Right renal cortex interstitium (tissue), 3 donors: ENCODE data around the gene RAD9A. TPM values are rescaled to one million over a fixed set of nuclear protein-coding genes. Genes with fewer than 3 reads are reported as not detected.

Experiments
- DNase-seq, 3 donors: peaks; one replicate each; pipeline ENCODE4 v3.0.0-alpha.2; 2013; ENCODE audit warnings: low read depth in 3 of 3, low spot score in 2 of 3
- polyA plus RNA-seq, 3 donors: library from polyadenylated mRNA; unstranded; fragments of 120-200 nt; gene quantifications; one replicate each; pipeline ENCODE4 v1.2.1, GENCODE V29; 2013; ENCODE audit not compliant: insufficient read length in 3 of 3

Gene RAD9A
- polyA plus RNA-seq, 3 donors: 15.4 to 16.4 (median 16.4) TPM

DNA sequence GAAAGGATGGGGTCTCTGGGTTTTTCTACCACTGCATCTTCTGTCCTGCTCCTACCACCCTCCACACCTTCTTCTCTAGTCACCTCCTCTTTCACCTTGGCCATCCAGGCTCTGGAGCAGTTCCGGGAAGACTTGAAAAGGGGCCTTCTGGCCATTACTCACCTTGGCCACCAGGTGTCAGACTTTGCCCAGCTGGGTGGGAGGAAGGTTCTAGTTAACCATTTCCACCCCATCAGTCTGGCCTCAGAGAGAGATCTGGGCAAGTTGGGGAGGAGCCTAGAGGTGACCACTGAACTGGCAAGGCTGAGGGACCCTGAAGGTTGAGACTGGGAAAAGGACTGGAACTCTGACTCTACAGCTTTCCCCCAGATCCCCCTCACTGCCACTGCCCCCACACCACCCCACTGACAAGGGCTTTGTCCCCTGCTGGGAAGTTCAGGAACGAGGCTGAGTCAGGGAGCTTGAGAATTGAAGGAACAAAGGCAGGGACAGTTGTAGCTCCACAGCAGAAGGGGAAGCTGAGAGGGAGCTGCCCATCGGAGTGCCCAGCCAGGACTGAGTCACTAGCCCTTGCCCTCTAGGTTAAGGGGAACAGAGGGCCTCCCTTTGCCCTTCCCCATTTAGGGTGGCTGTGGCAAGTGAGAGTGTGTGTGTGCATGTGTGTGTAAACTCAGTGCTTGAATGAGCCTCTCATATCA, 34.8 kb upstream of the RAD9A start:
- DNase-seq: no peak

DNA sequence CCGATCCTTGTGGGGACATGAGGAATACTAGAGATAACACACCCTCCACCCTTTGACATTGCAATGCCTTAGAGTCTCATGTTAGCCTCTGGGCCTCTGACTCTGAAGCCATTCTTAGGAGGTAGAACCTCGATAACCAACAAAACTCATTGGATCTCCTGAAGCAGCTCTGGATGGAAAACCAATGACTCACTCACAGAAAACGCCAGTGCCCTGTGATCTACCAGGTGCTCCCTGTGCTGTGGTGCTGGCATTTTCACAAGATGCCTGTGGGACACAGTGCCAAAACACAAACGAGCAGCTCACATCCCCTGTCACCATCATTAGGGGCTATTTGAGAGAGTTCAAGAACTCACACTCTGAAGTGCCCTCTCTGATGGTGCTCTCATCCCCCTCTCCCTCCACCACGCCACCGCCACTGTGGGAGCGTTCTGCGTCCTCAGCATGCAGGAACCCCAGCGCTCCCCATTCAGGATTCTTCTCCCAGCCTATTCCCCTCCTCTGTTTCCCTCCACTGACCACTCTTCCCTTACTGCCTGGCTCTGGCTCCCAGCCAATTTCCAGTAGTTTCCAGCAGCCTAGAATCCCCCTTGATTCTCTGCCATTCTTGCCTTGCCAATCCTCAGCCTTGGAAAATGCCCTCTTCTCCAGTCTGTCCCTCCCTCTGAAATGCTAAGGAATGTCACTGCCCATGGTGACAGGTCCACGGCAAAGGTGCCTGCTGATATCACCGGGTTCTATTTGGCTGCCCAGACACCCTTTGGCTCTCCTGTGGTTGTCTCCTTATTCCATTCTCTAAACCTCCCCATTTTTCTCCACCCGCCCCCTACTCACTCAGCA, 33.7 kb upstream of the RAD9A start:
- DNase-seq: no peak

DNA sequence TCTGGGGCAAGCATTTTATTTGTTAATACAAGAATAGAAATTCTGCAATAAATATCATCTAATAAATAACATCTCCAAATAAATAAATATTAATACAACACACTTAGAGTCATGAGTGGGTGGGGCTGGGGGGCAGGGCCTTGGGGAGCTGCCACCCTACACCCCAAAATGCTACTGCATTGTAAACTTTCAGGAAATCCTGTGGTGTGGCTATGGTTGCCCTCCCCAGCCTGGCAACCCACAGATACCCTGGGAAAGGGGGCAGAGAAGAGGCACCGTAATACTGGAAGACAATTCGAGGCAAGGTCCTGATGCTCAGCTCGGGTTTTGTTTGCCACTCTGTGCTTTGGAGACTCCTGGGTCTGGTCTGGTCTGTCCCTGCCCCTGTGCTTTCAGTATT, 27.6 kb upstream of the RAD9A start:
- DNase-seq: no peak

DNA sequence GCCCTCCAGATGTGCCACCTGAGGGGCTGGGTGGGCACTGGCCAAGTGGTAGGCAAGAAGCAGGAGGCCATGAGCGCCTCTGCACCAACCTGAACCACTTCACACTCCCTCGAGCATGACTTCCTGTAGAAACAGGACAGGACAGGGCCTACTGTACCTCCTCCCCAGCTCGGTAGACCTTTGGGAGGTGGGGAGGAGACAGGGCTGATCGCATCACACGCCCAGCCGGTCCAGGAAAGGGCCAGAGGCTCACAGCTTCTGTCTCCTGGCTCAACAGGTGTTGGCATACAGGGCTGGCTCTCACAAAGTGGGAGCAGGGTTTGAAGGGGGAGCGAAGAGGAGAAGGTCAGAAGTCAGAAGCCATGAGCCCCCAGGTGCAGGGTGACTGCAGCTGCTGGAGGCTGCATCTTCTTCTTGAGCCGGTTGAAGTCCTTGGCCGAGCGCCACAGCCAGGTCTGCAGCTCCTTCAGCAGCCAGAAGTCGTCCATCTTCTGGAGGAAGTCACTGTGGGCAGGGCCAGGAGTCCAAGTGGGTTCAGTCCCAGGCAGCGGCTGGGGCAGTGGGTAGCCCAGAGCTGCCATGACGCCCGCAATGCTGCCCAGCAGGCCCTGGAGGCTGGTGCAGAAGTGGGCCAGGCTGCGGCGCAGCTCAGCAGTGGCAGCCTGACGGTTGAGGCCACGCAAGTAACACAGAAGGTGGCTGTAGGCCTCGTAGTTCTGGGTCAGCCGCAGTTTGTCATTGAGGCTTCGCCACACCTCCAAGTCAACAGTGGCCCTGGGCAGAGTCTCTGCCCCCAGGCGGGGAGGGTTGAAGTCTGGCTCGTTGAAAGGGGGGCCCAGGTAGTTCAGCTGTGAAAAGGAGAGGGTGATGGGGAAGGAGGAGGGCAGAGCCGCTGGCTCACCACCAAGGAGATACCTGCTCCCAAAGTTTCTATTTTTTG, 26.7 kb upstream of the RAD9A start:
- DNase-seq: no peak

DNA sequence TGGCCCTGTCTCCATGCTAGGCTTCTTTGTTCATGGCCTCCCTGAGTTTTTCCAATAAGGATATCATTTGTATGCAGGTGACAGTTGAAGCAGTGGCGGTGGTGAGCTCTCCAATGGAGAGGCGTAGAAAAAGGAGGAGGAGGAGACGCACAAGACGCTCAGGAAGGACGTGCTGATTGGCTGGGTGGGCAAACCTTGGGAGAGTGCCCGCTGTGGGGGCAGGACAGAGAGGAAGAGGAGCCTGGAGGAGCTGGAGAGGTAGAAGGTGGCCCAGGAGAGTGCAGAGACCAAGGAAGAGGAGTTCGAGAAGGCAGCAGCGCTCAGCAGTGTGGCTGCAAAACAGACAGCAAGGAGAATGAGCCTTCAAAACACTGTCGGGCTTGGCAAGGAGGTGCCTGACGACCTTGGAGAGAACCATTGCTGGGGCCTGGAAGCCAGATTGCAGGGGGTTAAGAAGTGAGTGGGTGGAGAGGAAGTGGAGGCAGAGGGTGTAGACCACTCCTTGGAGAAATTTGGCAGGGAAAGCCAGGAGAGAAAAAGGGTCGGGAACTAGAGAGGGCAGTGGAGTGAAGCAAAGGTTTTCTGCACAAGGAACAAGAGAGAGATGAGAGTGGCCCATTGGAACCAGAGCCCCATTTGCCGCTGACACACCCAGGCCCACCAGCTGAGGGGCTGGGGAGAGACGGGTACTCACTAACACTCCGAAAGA, 25.9 kb upstream of the RAD9A start:
- DNase-seq: no peak

DNA sequence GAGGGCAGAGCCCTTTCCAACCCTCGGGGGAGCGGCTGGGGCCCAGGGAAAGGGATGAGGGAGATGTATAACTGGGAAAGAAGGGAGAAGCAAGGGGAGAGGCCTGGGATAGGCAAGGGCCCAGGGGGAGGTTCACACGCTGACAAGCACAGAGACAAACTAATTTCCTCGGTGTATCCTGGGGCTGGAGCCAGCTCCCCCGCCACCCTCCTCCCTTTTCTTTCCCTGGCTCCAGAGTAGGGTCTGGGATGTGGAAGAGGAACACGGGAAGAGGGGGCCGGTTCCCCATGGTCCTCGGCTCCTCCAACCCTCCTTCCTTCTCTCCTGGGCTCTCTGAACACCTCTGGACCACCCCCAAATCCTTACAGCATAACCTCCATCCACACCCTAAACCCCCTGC, 25.2 kb upstream of the RAD9A start:
- no peak for DNase-seq

DNA sequence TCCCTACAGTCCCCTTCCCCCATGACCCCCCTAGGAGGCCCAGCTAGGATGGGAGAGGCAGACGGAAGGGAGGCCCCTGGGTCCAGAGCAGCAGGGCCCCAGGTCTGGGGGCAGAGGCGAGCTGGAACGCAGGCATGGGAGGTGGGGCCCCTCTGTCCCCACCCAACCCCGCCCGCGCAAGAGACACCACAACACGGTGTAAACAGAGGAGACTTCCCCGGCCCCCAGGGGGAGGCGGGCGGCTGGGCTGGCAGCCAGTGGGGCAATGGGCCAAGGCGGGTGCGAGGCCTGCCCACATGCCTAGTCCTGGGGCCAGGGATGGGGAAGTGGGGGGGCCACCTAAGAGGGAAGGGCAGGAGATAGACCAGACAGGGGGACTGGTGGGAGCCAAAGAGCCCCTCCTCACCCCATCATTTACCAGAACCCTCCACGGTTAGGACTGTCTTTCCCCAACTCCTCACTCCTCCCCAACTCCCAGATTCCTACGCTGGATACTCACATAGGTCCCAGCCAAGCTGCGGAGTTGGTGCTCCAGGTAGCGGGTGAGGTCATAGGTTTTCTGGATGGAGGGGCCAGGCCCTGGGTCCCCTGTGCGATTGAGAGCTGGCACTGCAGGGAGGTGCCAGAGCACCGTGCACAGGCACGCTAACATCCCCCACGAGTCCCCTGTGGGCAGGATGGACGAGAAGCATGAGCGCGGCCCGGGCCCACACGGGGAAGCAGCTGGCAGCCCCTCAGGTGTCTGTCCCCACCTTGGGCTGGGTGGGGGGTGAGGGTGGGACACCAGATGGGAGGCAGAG, 24.6 kb upstream of the RAD9A start:
- DNase-seq: no peak

DNA sequence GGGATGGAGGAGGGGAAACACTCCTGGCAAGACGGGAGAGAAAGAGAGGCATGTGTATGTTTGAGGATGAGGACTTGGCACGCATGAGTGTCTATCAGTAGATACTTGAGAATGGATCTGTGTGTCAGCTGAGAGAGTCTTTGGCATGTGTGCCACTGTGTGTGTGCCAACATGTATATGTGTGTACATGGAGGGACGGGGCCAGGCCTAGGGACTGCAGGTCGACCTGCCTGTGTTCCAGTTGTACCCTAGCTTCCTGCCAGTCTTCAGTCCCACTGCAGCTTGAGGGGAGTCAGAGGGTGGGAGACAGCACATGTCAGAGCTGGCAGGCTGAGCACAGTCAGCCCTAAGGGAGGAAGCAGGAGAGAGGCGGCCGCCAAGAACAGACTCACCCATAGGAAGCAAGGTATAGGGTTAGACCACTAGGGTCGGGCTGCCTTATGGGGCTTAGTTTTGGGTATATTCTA, 24.0 kb upstream of the RAD9A start:
- no peak for DNase-seq

DNA sequence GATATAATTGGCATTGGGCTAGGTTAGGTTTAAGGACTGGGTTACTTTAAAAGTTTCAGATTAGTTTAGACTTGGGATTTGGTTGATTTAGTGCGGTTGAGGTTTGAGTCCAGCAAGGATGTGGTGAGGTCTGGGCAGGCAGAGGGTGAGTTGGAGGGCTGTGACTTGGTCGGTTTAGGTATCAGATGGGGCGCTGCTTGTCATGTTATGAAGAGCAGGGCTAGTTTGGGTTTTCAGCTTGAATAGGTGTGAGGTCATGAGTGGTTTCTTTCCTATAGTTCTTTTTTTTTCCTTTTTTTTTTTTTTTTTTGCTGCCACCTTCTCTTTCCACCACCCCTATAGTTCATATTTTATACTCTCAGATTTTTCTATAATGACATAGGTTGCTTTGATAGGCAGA, 23.2 kb upstream of the RAD9A start:
- DNase-seq: no peak

DNA sequence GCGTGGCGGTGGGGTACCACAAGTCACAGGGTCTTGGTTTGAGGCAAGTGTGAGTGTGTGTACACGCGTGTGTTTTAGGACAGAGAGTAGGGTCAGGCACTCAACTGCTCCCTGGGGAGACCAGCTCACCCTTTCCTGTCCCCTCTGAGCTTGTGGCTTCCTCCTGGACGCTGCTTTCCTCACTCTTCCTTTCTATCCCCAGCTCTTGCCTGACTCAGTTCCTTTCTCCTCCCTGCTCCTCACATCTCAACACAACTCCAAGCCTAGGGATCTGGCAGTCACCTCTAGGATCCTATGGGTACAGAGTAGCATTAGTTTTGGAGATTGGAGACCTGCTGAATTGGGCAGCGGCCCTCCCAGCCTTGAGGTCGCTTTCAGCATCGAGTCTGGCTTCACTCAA, 22.5 kb upstream of the RAD9A start:
- DNase-seq: no peak

DNA sequence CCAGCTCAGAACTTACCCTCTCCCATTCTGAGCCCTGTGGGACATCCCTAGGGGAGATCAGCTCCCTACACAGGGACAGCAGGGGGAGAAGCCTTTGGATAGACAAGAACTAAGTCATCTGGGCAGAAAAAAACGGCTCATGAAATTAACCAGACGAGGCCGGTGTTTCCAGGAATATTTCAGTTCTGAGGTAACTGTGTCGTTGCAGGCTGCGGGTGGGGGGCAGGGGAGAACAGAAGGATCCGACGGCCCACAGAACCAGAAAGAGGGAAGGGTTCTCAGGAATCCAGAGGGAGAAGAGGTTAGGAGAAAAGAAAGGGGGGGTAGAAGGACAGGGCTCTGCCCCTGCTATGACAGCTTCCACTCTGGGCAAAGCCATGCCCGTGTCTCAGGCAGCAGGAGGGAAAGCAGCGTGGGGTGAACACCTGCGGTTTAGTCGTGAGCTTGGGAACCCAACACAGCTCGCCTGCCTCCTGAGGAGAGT, 21.9 kb upstream of the RAD9A start:
- no peak for DNase-seq

DNA sequence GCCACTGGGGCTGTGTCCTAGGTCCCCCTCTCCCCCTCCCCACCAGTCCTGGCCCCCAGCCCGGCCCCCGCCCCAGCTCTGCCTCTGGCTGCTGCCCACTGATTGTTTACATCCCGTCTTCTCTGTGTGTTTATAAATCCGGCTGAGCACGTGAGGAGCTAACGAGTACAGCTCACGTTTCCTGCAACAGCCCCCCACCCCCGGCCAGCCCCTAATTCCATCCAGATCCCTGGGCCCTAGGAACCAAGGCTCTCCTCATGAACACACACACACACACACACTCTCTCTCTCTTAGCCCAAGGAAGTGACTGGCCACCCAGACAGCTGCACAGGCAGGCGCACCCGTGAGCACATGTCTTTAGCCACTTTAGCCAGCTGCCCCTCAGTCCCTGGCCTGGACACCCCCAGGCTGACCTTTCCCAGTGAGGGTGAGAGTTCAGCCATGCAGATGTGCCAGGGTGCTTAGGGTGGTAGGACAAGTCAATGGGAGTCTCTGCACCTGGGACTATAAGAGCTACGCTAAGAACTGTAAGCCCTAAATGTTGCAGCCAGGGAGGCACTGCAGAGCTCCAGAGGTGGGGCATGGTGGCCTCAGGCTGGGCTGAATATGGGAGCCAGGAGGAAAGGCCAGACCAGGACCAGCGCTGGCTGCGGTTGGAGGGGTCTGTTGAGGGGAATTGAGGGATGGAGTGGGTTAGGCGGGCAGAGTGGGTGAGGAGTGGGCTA, 21.3 kb upstream of the RAD9A start:
- no peak for DNase-seq

DNA sequence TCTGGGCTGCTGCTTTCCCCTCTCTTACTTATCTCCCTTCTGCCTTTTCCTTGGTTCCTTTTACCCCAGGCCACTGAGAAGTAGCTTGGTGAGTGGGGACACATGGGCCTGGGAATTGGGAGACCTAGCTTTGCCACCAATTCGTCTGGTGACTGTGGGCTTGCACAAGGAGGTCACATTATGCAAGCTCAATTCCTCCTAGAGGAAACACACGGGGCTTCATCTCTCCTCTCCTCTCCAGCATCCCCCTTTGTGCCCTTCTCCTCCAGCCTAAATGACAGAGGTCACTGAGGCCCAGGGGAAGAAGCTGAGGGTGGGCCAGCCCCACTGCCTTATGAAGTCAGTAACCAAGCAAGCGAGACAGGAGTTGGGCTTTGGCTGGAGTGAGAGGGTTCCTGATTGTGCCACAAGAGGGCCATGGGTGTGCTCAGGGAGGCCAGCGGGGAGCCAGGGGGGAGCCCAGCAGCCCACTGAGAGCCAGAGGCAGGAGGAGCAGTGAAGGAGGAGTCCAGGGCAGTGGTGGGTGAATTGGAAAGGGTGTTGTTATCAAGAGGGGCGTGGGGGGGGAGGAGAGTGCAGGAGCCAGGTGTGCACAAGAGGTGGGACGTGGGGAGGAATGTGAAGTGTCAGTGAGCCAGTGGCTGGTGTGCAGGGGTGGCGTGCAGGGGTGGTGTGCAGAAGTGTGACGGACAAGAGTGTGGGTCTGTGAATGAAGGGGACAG, 20.4 kb upstream of the RAD9A start:
- DNase-seq: no peak

DNA sequence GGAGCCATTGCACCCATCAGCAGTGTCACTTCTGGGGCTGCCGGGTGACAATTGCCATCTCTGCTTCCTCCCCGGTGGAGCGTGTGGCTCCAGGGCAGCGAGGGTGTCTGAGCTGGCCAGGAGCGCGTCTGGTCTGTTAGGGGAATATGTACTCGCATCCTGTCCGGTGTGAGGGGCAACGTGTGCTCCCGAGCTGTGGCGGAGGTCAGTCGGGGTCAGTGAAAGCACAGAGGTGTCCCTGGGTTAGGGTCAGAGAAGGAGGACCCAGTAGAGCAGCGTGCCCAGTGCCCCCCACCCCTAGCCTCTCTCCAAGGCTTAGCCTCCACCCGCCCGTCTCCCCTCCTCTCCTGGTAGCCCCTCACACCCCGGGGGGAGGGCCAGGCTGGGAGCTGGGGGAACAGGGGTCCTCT, 19.9 kb upstream of the RAD9A start:
- no peak for DNase-seq

DNA sequence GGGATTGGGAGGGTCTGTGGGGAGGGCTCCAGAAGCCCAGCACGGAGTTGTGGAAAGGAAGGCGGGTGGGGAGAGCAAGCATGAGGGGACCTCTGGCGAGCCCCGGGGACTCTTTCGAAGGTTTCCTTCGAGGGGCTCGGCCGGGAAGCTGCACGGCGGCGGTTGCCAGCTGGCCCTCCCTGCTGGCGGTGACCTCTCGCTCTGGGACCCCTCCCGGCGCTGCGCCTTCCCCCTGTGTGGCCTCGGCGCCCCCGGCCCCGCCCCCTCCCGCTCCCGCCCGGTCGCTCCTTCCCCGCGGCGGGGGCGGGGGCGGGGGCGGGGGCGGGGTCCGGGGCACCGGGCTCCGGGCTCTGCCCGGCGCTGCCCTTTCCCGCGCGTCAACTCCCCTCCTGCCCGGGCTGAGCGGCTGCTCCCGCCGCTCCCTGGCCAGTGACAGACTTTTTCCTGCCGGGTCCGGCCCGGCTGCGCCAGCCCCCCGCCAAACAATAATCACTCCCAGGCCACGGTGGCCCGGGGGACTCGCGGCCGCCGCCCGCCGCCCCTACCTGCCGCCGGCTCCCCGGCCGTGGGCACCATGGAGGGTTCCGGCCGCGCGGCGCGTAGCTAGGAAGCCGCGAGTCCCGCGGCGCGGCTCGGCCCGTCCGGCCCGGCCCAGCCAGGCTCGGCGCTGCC, 19.3 kb upstream of the RAD9A start:
- no peak for DNase-seq

DNA sequence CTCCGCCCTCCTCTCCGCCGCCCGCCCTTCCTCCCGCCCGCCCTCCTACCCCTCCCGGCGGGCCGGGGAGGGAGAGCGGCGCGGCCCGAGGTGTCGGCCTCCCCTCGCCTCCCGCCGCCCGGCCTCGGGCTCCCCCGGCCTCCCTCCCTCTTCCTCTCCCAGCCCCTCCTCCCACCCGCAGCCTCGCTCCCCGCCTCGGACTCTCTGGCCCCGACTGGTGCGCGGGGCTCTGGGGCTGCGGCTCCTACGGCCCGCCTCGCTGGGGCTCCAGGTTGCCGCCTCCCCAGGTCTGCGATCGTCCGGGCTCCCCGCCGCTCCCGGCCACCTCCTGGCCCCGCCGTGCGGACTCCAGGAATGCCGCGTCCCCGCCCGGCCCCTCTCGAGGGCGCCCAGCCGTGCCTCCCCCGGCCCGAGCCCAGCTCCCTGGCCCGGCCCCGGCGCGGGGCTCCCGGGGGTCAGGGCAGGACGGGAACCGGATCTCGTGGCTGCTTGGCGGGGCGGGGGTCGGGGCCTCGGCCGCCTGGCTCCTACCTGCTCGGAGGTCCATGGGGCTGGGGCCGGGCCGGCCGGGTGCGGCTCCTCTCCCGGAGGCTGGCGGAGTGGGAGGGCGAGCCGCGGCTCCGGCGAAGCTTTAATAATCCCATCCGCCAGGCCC, 18.7 kb upstream of the RAD9A start, which contains the start of gene CLCF1:
Gene CLCF1 (minus strand): TSS at position 606 of the 655 bp plus-strand sequence. CDS start 59 bp downstream, at position 547.
- DNase-seq: no peak
